Daoy (cell line): ENCODE measurements around the gene EVL. TPM values are rescaled to one million over a fixed set of nuclear protein-coding genes. Genes with fewer than 3 reads are reported as not detected.
A peak's percentile ranks its signal among the peaks of the same experiment; 100 is the strongest.

Experiments used
- DNase-seq: peaks from one replicate; pipeline ENCODE4 v3.0.0-alpha.2; 2015; ENCODE audit warnings: low read depth
- total RNA-seq: library from RNA; depleted of rRNA; stranded (reverse); fragments of >200 nt; shearing (Covaris generic); gene quantifications from 2 replicates; pipeline ENCODE4 v1.2.3, GENCODE V29; 2014

EVL gene
- total RNA-seq, 1 experiment from 2014 or later, result 18.6 TPM

- no peak for DNase-seq
These were observed 836 bp downstream of the EVL start for GRCh38 chr14:100065942-100066574.

- no peak for DNase-seq
These were observed 1.7 kb downstream of the EVL start for GRCh38 chr14:100066962-100067361.

GRCh38 chr14:100067481-100067880 lies 2.3 kb downstream of the EVL start:
- DNase-seq, result no peak

GRCh38 chr14:100067971-100068959 lies 3.0 kb downstream of the EVL start:
- peak; percentile 83 for DNase-seq

GRCh38 chr14:100069161-100069800 lies 4.1 kb downstream of the EVL start:
- no peak for DNase-seq

GRCh38 chr14:100070310-100070709 lies 5.1 kb downstream of the EVL start:
- no peak for DNase-seq

GRCh38 chr14:100071545-100071944 lies 6.3 kb downstream of the EVL start:
- no peak for DNase-seq

GRCh38 chr14:100072783-100073346 lies 7.6 kb downstream of the EVL start:
- DNase-seq, result no peak

GRCh38 chr14:100073576-100074430 lies 8.6 kb downstream of the EVL start:
- DNase-seq, result no peak

- DNase-seq, result no peak
These were observed 9.3 kb downstream of the EVL start for GRCh38 chr14:100074431-100075100.

GRCh38 chr14:100075681-100076080 lies 10.5 kb downstream of the EVL start:
- no peak for DNase-seq

GRCh38 chr14:100076133-100076532 lies 10.9 kb downstream of the EVL start:
- DNase-seq, result peak; percentile 27

GRCh38 chr14:100076606-100077005 lies 11.4 kb downstream of the EVL start:
- DNase-seq, result peak; percentile 41

GRCh38 chr14:100077441-100077840 lies 12.2 kb downstream of the EVL start:
- DNase-seq, result no peak

- no peak for DNase-seq
These were observed 13.1 kb downstream of the EVL start for GRCh38 chr14:100078216-100078803.

GRCh38 chr14:100078997-100079725 lies 13.9 kb downstream of the EVL start:
- DNase-seq, result peak; percentile 91

- no peak for DNase-seq
These were observed 14.4 kb downstream of the EVL start for GRCh38 chr14:100079726-100080005.

- DNase-seq, result no peak
These were observed 15.0 kb downstream of the EVL start for GRCh38 chr14:100080206-100080605.

GRCh38 chr14:100081997-100082625 lies 16.9 kb downstream of the EVL start:
- DNase-seq, result no peak
